GM18858 (cell line): ENCODE measurements around the gene PGS1.
"Not testable (repeated sequence)": the region's sequence is repeated elsewhere in the genome, so short reads cannot be mapped to it uniquely, and the experiment has no call there.

Experiments
- ATAC-seq: cut with Tn5 transposase; IDR thresholded peaks from one replicate; pipeline ENCODE4 v1.9.1; 2021; ENCODE audit not compliant: unreplicated experiment

Gene PGS1

GRCh38 chr17:78441271-78441971, 63.0 kb downstream of the PGS1 start:
- ATAC-seq = no peak

- no peak for ATAC-seq
Observed at GRCh38 chr17:78442648-78443218, 64.3 kb downstream of the PGS1 start.

GRCh38 chr17:78444392-78444791, 65.9 kb downstream of the PGS1 start:
- ATAC-seq = no peak

GRCh38 chr17:78446833-78447232, 68.4 kb downstream of the PGS1 start:
- no peak for ATAC-seq

- ATAC-seq = no peak
Observed at GRCh38 chr17:78448356-78448993, 70.0 kb downstream of the PGS1 start.

GRCh38 chr17:78449983-78450595, 71.6 kb downstream of the PGS1 start:
- ATAC-seq = no peak

- no peak for ATAC-seq
Observed at GRCh38 chr17:78450696-78451345, 72.4 kb downstream of the PGS1 start.

GRCh38 chr17:78451753-78452152, 73.3 kb downstream of the PGS1 start:
- ATAC-seq = no peak

GRCh38 chr17:78454346-78454745, 75.9 kb downstream of the PGS1 start:
- no peak for ATAC-seq

- ATAC-seq = no peak
Observed at GRCh38 chr17:78458091-78458490, 79.6 kb downstream of the PGS1 start.

GRCh38 chr17:78458736-78459335, 80.4 kb downstream of the PGS1 start:
- no peak for ATAC-seq

GRCh38 chr17:78459696-78460095, 81.2 kb downstream of the PGS1 start:
- no peak for ATAC-seq

- ATAC-seq = no peak
Observed at GRCh38 chr17:78460176-78460675, 81.8 kb downstream of the PGS1 start.

- no peak for ATAC-seq
Observed at GRCh38 chr17:78460951-78461798, 82.7 kb downstream of the PGS1 start.

GRCh38 chr17:78461799-78462053, 83.3 kb downstream of the PGS1 start:
- ATAC-seq = no peak

GRCh38 chr17:78462148-78462547, 83.7 kb downstream of the PGS1 start:
- no peak for ATAC-seq

GRCh38 chr17:78466109-78466785, 87.8 kb downstream of the PGS1 start:
- not testable (repeated sequence) for ATAC-seq

- no peak for ATAC-seq
Observed at GRCh38 chr17:78466786-78467715, 88.6 kb downstream of the PGS1 start.

- ATAC-seq = no peak
Observed at GRCh38 chr17:78468366-78468765, 89.9 kb downstream of the PGS1 start.
